Stimulated activated CD4-positive, alpha-beta T cell treated with anti-CD3 and anti-CD28 coated beads, Interleukin-12 subunit alpha, Interleukin-12 subunit beta, amount 100 ng/mL, for 24 hours (primary cell): ENCODE measurements around the gene SLC25A25.
"Not testable (repeated sequence)": the region's sequence is repeated elsewhere in the genome, so short reads cannot be mapped to it uniquely, and the experiment has no call there.

Experiments used
- DNase-seq, 2 experiments: peaks; one replicate each; pipeline ENCODE4 v3.0.0-alpha.2; 2020; ENCODE audit warnings: low read depth in 2 of 2

Gene SLC25A25

GRCh38 chr9:128067645-128068385 is at the start of gene SLC25A25:
SLC25A25 (plus strand) TSS chr9:128068232; CDS start chr9:128068320, 88 bp downstream.
- DNase-seq, result peak; percentile 99 to 100

GRCh38 chr9:128020692-128021091 is 47.3 kb upstream of the SLC25A25 start:
- no peak for DNase-seq

GRCh38 chr9:128021098-128021497 is 46.9 kb upstream of the SLC25A25 start:
- DNase-seq, result no peak

- DNase-seq, result no peak
These were observed 45.1 kb upstream of the SLC25A25 start for GRCh38 chr9:128022886-128023285.

GRCh38 chr9:128023671-128024070 is 44.4 kb upstream of the SLC25A25 start:
- not testable (repeated sequence) for DNase-seq

- no peak for DNase-seq
These were observed 43.2 kb upstream of the SLC25A25 start for GRCh38 chr9:128024761-128025308.

- DNase-seq, result no peak
These were observed 42.3 kb upstream of the SLC25A25 start for GRCh38 chr9:128025736-128026135.

GRCh38 chr9:128026255-128026772 is 41.7 kb upstream of the SLC25A25 start:
- peak; percentile 40 to 55 for DNase-seq

- peak in 1 of 2 experiments; percentile 22 for DNase-seq
These were observed 41.1 kb upstream of the SLC25A25 start for GRCh38 chr9:128026773-128027541.

GRCh38 chr9:128027705-128028104 is 40.3 kb upstream of the SLC25A25 start:
- no peak for DNase-seq

GRCh38 chr9:128033609-128034008 is 34.4 kb upstream of the SLC25A25 start:
- no peak for DNase-seq

GRCh38 chr9:128034821-128035652 is 33.0 kb upstream of the SLC25A25 start:
- DNase-seq, result peak; percentile 40 to 53

GRCh38 chr9:128036522-128036921 is 31.5 kb upstream of the SLC25A25 start:
- DNase-seq, result not testable (repeated sequence)

GRCh38 chr9:128040783-128041182 is 27.2 kb upstream of the SLC25A25 start:
- not testable (repeated sequence) for DNase-seq

- no peak for DNase-seq
These were observed 26.0 kb upstream of the SLC25A25 start for GRCh38 chr9:128042043-128042442.

- DNase-seq, result no peak
These were observed 24.6 kb upstream of the SLC25A25 start for GRCh38 chr9:128043467-128043868.

GRCh38 chr9:128045409-128045808 is 22.6 kb upstream of the SLC25A25 start:
- DNase-seq, result not testable (repeated sequence)

GRCh38 chr9:128045831-128046230 is 22.2 kb upstream of the SLC25A25 start:
- DNase-seq, result no peak

GRCh38 chr9:128047231-128047630 is 20.8 kb upstream of the SLC25A25 start:
- DNase-seq, result no peak

GRCh38 chr9:128048663-128049062 is 19.4 kb upstream of the SLC25A25 start:
- DNase-seq, result no peak

GRCh38 chr9:128049843-128050242 is 18.2 kb upstream of the SLC25A25 start:
- no peak for DNase-seq
